ENCODE results near the gene TRPM6. TPM values are rescaled to one million over a fixed set of nuclear protein-coding genes. Genes with fewer than 3 reads are reported as not detected.

The TRPM6 gene
- total RNA-seq, 1 donor from 2014 or later = 0.18 TPM

- no peak overlapping the region for H3K4me3 Mint-ChIP-seq
- no peak for DNase-seq (ENCODE audit: low spot score in 2 of 2, unreplicated experiment in 2 of 2)
Measured at GRCh38 chr9:74760031-74760700, 127.6 kb downstream of the TRPM6 start.

GRCh38 chr9:74755999-74756398 is 131.7 kb downstream of the TRPM6 start:
- DNase-seq (ENCODE audit: low spot score in 2 of 2, unreplicated experiment in 2 of 2) = no peak
- no peaks in the 10 kb centered on the region for H3K27me3 Mint-ChIP-seq (ENCODE audit: low read depth)
- TF ChIP-seq CTCF (IDR thresholded peaks at IDR 0.05; ENCODE audit: unreplicated experiment) = no peak
- no peak overlapping the region for H3K4me3 Mint-ChIP-seq
- H3K9me3 Mint-ChIP-seq = no peaks in the 10 kb centered on the region
- H3K4me1 Mint-ChIP-seq = peaks cover 9% of the 10 kb centered on the region
- H3K27ac Mint-ChIP-seq = peak overlapping the region; percentile 69
- H3K36me3 Mint-ChIP-seq = no peaks in the 10 kb centered on the region

More at GRCh38 chr9:74760031-74760700, 127.6 kb downstream of the TRPM6 start:
- TF ChIP-seq CTCF (IDR thresholded peaks at IDR 0.05; ENCODE audit: unreplicated experiment) = no peak
- Mint-ChIP-seq H3K27me3 (ENCODE audit: low read depth) (no peaks in the 10 kb centered on the region), H3K9me3 (no peaks in the 10 kb centered on the region), H3K27ac (no peak overlapping the region), H3K4me1 (peaks cover 7% of the 10 kb centered on the region), H3K36me3 (no peaks in the 10 kb centered on the region)

GRCh38 chr9:74755355-74755754 is 132.4 kb downstream of the TRPM6 start:
- Mint-ChIP-seq H3K27me3 (ENCODE audit: low read depth) (no peaks in the 10 kb centered on the region), H3K4me1 (peaks cover 9% of the 10 kb centered on the region), H3K36me3 (no peaks in the 10 kb centered on the region), H3K9me3 (no peaks in the 10 kb centered on the region), H3K4me3 (no peak overlapping the region), H3K27ac (no peak overlapping the region)
- no peak for TF ChIP-seq CTCF (IDR thresholded peaks at IDR 0.05; ENCODE audit: unreplicated experiment)
- no peak for DNase-seq (ENCODE audit: low spot score in 2 of 2, unreplicated experiment in 2 of 2)

GRCh38 chr9:74753650-74754049 is 134.1 kb downstream of the TRPM6 start:
- Mint-ChIP-seq H3K4me1 (peaks cover 9% of the 10 kb centered on the region), H3K4me3 (no peak overlapping the region), H3K36me3 (no peaks in the 10 kb centered on the region), H3K27ac (no peak overlapping the region), H3K27me3 (ENCODE audit: low read depth) (no peaks in the 10 kb centered on the region), H3K9me3 (no peaks in the 10 kb centered on the region)
- no peak for DNase-seq (ENCODE audit: low spot score in 2 of 2, unreplicated experiment in 2 of 2)
- no peak for TF ChIP-seq CTCF (IDR thresholded peaks at IDR 0.05; ENCODE audit: unreplicated experiment)

- Mint-ChIP-seq H3K36me3 (no peaks in the 10 kb centered on the region), H3K27ac (no peak overlapping the region), H3K27me3 (ENCODE audit: low read depth) (peaks cover 7% of the 10 kb centered on the region), H3K4me1 (no peaks in the 10 kb centered on the region), H3K9me3 (peaks cover 4% of the 10 kb centered on the region), H3K4me3 (no peak overlapping the region)
- DNase-seq (ENCODE audit: low spot score in 2 of 2, unreplicated experiment in 2 of 2) = no peak
- no peak for TF ChIP-seq CTCF (IDR thresholded peaks at IDR 0.05; ENCODE audit: unreplicated experiment)
Measured at GRCh38 chr9:74748966-74749365, 138.8 kb downstream of the TRPM6 start.
